WTC11 (cell line): ENCODE data around the gene MICAL3.

Experiments
- TF ChIP-seq, protein P1 (sequence below): fragments of 200-600 bp; IDR thresholded peaks from 2 replicates; pipeline ENCODE4 v1.8.0; 2022; ENCODE audit warnings: antibody characterized with exemption
- TF ChIP-seq, protein P2 (sequence below): fragments of 250-450 bp; sonication (Bioruptor Pico); IDR thresholded peaks from 2 replicates; pipeline ENCODE4 v1.9.0; 2021; ENCODE audit warnings: mild to moderate bottlenecking

GRCh38 chr22:17957204-17957603 is 67.2 kb downstream of the MICAL3 start:
- TF ChIP-seq, protein P1, sequence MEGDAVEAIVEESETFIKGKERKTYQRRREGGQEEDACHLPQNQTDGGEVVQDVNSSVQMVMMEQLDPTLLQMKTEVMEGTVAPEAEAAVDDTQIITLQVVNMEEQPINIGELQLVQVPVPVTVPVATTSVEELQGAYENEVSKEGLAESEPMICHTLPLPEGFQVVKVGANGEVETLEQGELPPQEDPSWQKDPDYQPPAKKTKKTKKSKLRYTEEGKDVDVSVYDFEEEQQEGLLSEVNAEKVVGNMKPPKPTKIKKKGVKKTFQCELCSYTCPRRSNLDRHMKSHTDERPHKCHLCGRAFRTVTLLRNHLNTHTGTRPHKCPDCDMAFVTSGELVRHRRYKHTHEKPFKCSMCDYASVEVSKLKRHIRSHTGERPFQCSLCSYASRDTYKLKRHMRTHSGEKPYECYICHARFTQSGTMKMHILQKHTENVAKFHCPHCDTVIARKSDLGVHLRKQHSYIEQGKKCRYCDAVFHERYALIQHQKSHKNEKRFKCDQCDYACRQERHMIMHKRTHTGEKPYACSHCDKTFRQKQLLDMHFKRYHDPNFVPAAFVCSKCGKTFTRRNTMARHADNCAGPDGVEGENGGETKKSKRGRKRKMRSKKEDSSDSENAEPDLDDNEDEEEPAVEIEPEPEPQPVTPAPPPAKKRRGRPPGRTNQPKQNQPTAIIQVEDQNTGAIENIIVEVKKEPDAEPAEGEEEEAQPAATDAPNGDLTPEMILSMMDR, result no peak
- TF ChIP-seq, protein P2, sequence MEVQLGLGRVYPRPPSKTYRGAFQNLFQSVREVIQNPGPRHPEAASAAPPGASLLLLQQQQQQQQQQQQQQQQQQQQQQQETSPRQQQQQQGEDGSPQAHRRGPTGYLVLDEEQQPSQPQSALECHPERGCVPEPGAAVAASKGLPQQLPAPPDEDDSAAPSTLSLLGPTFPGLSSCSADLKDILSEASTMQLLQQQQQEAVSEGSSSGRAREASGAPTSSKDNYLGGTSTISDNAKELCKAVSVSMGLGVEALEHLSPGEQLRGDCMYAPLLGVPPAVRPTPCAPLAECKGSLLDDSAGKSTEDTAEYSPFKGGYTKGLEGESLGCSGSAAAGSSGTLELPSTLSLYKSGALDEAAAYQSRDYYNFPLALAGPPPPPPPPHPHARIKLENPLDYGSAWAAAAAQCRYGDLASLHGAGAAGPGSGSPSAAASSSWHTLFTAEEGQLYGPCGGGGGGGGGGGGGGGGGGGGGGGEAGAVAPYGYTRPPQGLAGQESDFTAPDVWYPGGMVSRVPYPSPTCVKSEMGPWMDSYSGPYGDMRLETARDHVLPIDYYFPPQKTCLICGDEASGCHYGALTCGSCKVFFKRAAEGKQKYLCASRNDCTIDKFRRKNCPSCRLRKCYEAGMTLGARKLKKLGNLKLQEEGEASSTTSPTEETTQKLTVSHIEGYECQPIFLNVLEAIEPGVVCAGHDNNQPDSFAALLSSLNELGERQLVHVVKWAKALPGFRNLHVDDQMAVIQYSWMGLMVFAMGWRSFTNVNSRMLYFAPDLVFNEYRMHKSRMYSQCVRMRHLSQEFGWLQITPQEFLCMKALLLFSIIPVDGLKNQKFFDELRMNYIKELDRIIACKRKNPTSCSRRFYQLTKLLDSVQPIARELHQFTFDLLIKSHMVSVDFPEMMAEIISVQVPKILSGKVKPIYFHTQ (CRISPR knock-in tag), result no peak
